C4-2B (cell line): ENCODE results near the gene CLSTN1.

ENCODE experiments used
- CTCF ChIP-seq: fragments of 450-650 bp; conservative IDR thresholded peaks from 2 replicates; pipeline ENCODE4 v1.5.1; 2017; ENCODE audit warnings: mild to moderate bottlenecking
- ZFX ChIP-seq: fragments of 450-650 bp; IDR thresholded peaks from 2 replicates; pipeline ENCODE4 v1.6.1; 2017

DNA sequence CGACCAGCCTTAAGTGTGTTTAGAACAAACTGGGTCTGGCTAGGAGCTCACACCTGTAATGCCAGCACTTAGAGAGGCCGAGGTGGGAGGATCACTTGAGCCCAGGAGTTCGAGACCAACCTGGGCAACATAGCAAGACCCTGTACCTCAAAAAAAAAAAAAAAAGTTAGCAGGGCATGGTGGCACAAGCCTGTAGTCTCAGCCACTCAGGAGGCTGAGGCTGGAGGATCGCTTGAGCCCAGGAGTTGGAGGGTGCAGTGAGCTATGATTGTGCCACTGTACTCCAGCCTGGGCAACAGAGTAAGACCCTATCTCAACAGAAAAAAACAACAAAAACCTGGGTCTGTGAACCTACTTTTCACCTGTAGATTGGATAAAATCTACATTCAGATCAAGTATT lies 117.6 kb downstream of the CLSTN1 start:
- TF ChIP-seq CTCF, result no peak
- no peak for TF ChIP-seq ZFX
